GM21423 (cell line): ENCODE data around the gene TAGLN3.

ENCODE experiments used
- ATAC-seq: cut with Tn5 transposase; IDR thresholded peaks from one replicate; pipeline ENCODE4 v1.9.1; 2021; ENCODE audit warnings: mild to moderate bottlenecking, moderate library complexity; ENCODE audit not compliant: unreplicated experiment

TAGLN3 gene

GRCh38 chr3:112043621-112044201 is 45.0 kb downstream of the TAGLN3 start:
- peak; percentile 86 for ATAC-seq

GRCh38 chr3:112046599-112046998 is 47.9 kb downstream of the TAGLN3 start:
- ATAC-seq = no peak

GRCh38 chr3:112047264-112047663 is 48.5 kb downstream of the TAGLN3 start:
- no peak for ATAC-seq

- ATAC-seq = no peak
These were observed 50.2 kb downstream of the TAGLN3 start for GRCh38 chr3:112048911-112049310.

- ATAC-seq = no peak
These were observed 54.5 kb downstream of the TAGLN3 start for GRCh38 chr3:112053229-112053628.

GRCh38 chr3:112056451-112056929 is 57.8 kb downstream of the TAGLN3 start:
- no peak for ATAC-seq

GRCh38 chr3:112059497-112059896 is 60.8 kb downstream of the TAGLN3 start:
- no peak for ATAC-seq

GRCh38 chr3:112061152-112061551 is 62.4 kb downstream of the TAGLN3 start:
- no peak for ATAC-seq
